ENCODE results near the gene MAP4K4.

DNA sequence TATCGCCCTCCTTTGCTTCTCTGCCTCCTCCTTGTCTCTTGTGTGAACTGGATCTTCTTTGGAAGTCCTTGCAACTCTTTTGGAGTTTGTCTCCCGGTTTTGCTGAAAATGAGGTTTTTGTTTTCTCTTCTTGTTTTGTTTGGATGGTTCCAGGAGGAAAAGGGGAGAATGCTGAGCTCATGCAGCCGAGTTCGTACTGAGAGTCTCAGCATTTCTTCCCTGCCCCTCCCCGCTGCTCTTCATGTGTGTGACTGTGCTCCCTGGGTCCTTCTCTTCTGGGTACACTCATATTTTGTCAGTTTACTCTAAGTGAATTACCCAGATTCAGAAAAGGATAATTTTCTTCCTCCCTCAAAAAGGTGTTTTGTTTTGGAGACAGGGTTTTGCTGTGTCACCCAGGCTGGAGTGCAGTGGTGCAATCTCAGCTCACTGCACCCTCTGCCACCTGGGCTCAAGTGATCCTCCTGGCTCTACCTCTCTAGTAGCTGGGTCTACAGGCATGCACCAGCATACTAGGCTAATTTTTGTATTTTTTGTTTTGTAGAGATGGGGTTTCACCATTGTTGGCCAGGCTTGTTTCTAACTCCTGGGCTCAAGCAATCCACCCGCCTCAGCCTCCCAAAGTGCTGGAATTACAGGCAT lies 151.4 kb downstream of the MAP4K4 start:
- TF ChIP-seq YY1 (IDR thresholded peaks at IDR 0.05; ENCODE audit: insufficient read depth, insufficient read length) (no peak), SUZ12 (IDR thresholded peaks at IDR 0.05; ENCODE audit: extremely low read depth, insufficient read depth, insufficient read length) (no peak), ZNF274 (IDR thresholded peaks at IDR 0.05; ENCODE audit: low read depth, low read length) (no peak)
